T-cell (primary cell): Measurements from ENCODE around the gene ZSCAN21. TPM values are rescaled to one million over a fixed set of nuclear protein-coding genes. Genes with fewer than 3 reads are reported as not detected.

Source experiments
- total RNA-seq, 35 experiments: library from RNA in 6 of 35; stranded (reverse) in 6 of 35; fragments of 120-200 nt in 1 of 35; gene quantifications; one replicate each; pipeline versions ENCODE4 v1.2.1 to v1.2.4 and lab custom pipeline; 2013 to 2026

Gene ZSCAN21
- total RNA-seq, 5 donors from 2014 or later (not counting 1 experiment from before 2014, with no cell fraction given), result 4.4 to 9.9 (median 9.3) TPM

Other genes with a start within 250 kb of the ZSCAN21 start
- under 1 TPM in 2 of 5 donors, not detected in 3; 0.26 to 0.53 TPM for gene CYP3A43, start 221.8 kb upstream of the ZSCAN21 start, total RNA-seq
- gene OR2AE1, start 172.7 kb upstream of the ZSCAN21 start, total RNA-seq, result 1 to 10 TPM in 2 of 5 donors, under 1 TPM in 2, not detected in 1; 0.35 to 1.3 (median 1.0) TPM
- 10 to 100 TPM; 35.8 to 60.9 (median 55.9) TPM for gene TRIM4, start 130.2 kb upstream of the ZSCAN21 start, total RNA-seq
- under 1 TPM in 4 of 5 donors, not detected in 1; 0.38 to 0.58 (median 0.53) TPM for gene GJC3, start 120.2 kb upstream of the ZSCAN21 start, total RNA-seq
- gene AZGP1, start 73.7 kb upstream of the ZSCAN21 start, total RNA-seq, result 1 to 10 TPM in 1 of 5 donors, under 1 TPM in 2, not detected in 2; 0.56 to 1.3 (median 0.89) TPM
- gene ZKSCAN1, start 34.2 kb upstream of the ZSCAN21 start, total RNA-seq, result 10 to 100 TPM; 60.7 to 94.0 (median 86.8) TPM
- 10 to 100 TPM; 31.7 to 39.2 (median 35.4) TPM for gene ZNF3, start 31.9 kb downstream of the ZSCAN21 start, total RNA-seq
- gene COPS6, start 39.2 kb downstream of the ZSCAN21 start, total RNA-seq, result 10 to 100 TPM; 67.1 to 71.1 (median 68.3) TPM
- gene MCM7, start 51.6 kb downstream of the ZSCAN21 start, total RNA-seq, result 100 to 1,000 TPM in 4 of 5 donors, 10 to 100 TPM in 1; 95.2 to 181 (median 164) TPM
- gene AP4M1, start 51.9 kb downstream of the ZSCAN21 start, total RNA-seq, result 10 to 100 TPM in 3 of 5 donors, 1 to 10 TPM in 2; 5.5 to 18.7 (median 11.6) TPM
- 10 to 100 TPM; 44.1 to 73.5 (median 61.3) TPM for gene TAF6, start 69.6 kb downstream of the ZSCAN21 start, total RNA-seq
- gene CNPY4, start 69.9 kb downstream of the ZSCAN21 start, total RNA-seq, result 10 to 100 TPM; 23.9 to 90.0 (median 79.6) TPM
- 1 to 10 TPM; 3.2 to 8.6 (median 5.3) TPM for gene MBLAC1, start 77.2 kb downstream of the ZSCAN21 start, total RNA-seq
- 100 to 1,000 TPM; 140 to 216 (median 187) TPM for gene LAMTOR4, start 99.1 kb downstream of the ZSCAN21 start, total RNA-seq
- gene TRAPPC14, start 108.9 kb downstream of the ZSCAN21 start, total RNA-seq, result 10 to 100 TPM; 52.0 to 97.2 (median 79.0) TPM
- gene GAL3ST4, start 118.8 kb downstream of the ZSCAN21 start, total RNA-seq, result 10 to 100 TPM; 10.5 to 29.7 (median 18.0) TPM
- 10 to 100 TPM; 12.4 to 37.0 (median 26.3) TPM for gene GPC2, start 127.6 kb downstream of the ZSCAN21 start, total RNA-seq
- 1 to 10 TPM; 4.8 to 8.7 (median 7.3) TPM for gene STAG3, start 128.1 kb downstream of the ZSCAN21 start, total RNA-seq
- 10 to 100 TPM; 45.0 to 96.8 (median 78.0) TPM for gene PVRIG, start 170.2 kb downstream of the ZSCAN21 start, total RNA-seq